ENCODE results near the gene FAM200B.
A peak's percentile ranks its signal among the peaks of the same experiment; 100 is the strongest.

Gene FAM200B

DNA sequence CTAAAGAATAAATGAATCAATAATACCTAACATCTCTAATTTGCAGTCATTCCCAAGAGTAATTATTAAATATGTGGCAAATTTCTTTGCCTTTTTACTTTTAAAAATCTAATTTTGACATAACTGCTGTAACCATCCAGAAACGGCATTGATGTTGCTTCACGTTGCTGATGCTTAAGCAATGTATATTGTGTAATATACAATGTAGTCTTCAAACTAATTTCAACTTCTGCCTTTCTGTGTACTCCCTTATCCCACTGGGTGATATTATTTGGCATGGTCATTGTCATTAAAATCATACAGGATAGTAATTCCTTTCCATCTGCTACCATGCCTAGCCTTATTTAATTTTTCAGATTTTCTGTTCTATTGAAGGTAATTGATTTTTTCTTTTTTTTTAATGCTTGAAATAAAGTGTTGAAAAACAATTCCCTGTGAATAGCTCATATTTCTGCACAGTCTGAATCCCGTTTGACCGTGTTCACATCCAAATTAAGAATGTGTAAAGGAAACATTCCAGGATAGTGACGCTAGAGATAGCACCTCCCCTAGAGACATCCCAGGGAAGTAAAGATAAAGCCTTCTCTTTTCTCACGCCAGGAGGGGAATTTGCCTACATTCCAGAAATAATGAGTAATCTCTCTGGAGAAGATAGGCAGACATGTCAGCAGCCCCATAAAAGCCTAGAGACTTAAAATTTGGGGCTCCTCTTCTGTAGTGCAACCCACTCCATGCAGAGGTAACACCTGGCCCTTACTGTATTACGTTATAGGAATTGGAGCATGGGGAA lies 8.6 kb downstream of the FAM200B start:
- Histone ChIP-seq H3K27me3 (ENCODE audit: insufficient read depth, insufficient read length) (no peaks in the 10 kb centered on the region), H3K9me3 (ENCODE audit: insufficient read depth, low read length) (peaks cover 41% of the 10 kb centered on the region), H3K36me3 (ENCODE audit: insufficient read depth, insufficient read length, low read length) (peaks cover 51% of the 10 kb centered on the region), H3K4me3 (ENCODE audit: insufficient read length, low read depth) (no peak overlapping the region), H3K9ac (ENCODE audit: insufficient read length, low read depth) (no peak overlapping the region), H3K4me1 (ENCODE audit: insufficient read depth, insufficient read length) (no peaks in the 10 kb centered on the region)
- no peak for TF ChIP-seq SUZ12 (IDR thresholded peaks at IDR 0.05; ENCODE audit: extremely low read depth, insufficient read depth, insufficient read length)
- TF ChIP-seq YY1 (IDR thresholded peaks at IDR 0.05; ENCODE audit: insufficient read depth, insufficient read length) = no peak
- no peak for TF ChIP-seq ZNF274 (IDR thresholded peaks at IDR 0.05; ENCODE audit: low read depth, low read length)
- DNase-seq (ENCODE audit: low read depth, low spot score) = peak; percentile 67

DNA sequence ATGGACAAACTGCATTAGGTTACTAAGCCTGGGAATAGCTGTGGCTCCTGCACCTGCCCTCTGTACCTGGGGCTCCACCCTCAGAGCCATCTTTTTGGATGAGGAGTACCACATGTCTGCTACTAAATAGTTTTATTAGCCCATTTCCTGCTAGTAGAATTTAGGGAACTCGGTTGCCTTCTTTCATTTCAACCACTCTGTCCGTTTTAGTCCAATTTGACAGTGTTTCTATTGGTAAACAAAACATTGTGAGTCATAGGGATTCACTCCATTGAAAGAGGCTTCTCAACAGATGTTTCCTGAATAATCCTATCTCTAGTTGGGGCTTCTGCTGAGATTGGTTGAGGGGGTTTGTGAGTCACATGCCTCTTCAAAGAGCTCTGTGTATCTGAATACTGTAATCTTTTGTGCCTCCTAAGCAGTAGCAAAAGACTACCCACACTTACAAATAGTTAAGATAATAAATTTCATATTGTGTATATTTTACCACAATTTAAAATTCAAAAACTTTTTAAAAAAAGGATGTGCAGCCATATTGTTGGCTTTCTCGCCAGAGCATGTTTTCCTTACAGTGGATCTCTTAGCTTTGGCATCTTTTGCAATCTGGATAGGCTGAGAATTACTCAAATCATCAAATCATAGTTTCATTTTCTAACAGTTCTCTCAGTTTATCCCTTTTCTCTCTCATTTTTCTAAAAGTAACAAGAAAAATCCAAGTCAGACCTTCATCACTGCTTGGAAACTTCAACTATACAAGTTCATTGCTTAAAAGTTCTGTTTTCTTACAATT lies 9.9 kb downstream of the FAM200B start:
- Histone ChIP-seq H3K4me3 (ENCODE audit: insufficient read length, low read depth) (no peak overlapping the region), H3K4me1 (ENCODE audit: insufficient read depth, insufficient read length) (no peaks in the 10 kb centered on the region), H3K9me3 (ENCODE audit: insufficient read depth, low read length) (peaks cover 32% of the 10 kb centered on the region), H3K27me3 (ENCODE audit: insufficient read depth, insufficient read length) (no peaks in the 10 kb centered on the region), H3K36me3 (ENCODE audit: insufficient read depth, insufficient read length, low read length) (peaks cover 38% of the 10 kb centered on the region), H3K9ac (ENCODE audit: insufficient read length, low read depth) (no peak overlapping the region)
- no peak for DNase-seq (ENCODE audit: low read depth, low spot score)
- no peak for TF ChIP-seq ZNF274 (IDR thresholded peaks at IDR 0.05; ENCODE audit: low read depth, low read length)
- no peak for TF ChIP-seq YY1 (IDR thresholded peaks at IDR 0.05; ENCODE audit: insufficient read depth, insufficient read length)
- no peak for TF ChIP-seq SUZ12 (IDR thresholded peaks at IDR 0.05; ENCODE audit: extremely low read depth, insufficient read depth, insufficient read length)

DNA sequence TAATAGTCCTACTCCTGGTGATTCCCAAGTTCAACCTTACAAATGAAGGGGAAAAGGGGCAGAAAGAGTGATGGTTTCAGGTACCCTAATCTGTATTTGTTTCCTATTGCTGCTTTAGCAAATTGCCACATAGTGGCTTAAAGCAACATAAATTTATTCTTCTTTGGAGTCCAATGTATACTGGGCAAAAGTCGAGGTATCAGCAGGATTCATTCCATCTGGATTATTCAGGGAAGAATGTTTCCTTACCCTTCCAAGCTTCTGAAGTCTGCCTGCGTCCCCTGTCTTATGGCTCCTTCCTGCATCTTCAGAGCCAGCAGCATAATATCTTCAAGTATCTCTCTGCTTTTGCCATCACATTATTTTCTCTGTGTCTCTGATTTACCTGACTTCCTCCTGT lies 11.0 kb downstream of the FAM200B start:
- Histone ChIP-seq H3K4me3 (ENCODE audit: insufficient read length, low read depth) (no peak overlapping the region), H3K36me3 (ENCODE audit: insufficient read depth, insufficient read length, low read length) (peaks cover 28% of the 10 kb centered on the region), H3K9ac (ENCODE audit: insufficient read length, low read depth) (no peak overlapping the region), H3K9me3 (ENCODE audit: insufficient read depth, low read length) (peaks cover 32% of the 10 kb centered on the region), H3K4me1 (ENCODE audit: insufficient read depth, insufficient read length) (no peaks in the 10 kb centered on the region), H3K27me3 (ENCODE audit: insufficient read depth, insufficient read length) (no peaks in the 10 kb centered on the region)
- DNase-seq (ENCODE audit: low read depth, low spot score) = no peak
- TF ChIP-seq ZNF274 (IDR thresholded peaks at IDR 0.05; ENCODE audit: low read depth, low read length) = no peak
- TF ChIP-seq YY1 (IDR thresholded peaks at IDR 0.05; ENCODE audit: insufficient read depth, insufficient read length) = no peak
- TF ChIP-seq SUZ12 (IDR thresholded peaks at IDR 0.05; ENCODE audit: extremely low read depth, insufficient read depth, insufficient read length) = no peak

DNA sequence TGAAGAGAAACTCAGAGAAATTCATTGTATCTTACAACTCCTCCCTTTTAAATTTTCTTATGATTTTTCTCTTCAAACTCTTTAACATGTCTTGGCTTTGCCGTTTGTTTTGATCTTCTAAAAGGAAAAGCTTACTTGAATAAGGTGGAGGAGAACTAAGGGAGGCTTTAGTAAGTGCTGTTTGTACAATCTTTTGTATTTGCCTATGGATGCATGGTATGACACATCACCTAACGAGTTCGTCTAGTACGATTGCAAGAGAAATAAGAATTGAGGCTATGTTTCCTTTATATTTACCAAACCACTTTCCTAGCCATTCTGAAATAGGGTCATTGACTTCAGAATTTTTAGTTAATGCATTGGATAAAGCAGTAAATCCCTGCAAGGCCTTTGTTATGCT lies 12.8 kb downstream of the FAM200B start:
- H3K4me1 ChIP-seq (ENCODE audit: insufficient read depth, insufficient read length) = no peaks in the 10 kb centered on the region
- H3K9ac ChIP-seq (ENCODE audit: insufficient read length, low read depth) = no peak overlapping the region

DNA sequence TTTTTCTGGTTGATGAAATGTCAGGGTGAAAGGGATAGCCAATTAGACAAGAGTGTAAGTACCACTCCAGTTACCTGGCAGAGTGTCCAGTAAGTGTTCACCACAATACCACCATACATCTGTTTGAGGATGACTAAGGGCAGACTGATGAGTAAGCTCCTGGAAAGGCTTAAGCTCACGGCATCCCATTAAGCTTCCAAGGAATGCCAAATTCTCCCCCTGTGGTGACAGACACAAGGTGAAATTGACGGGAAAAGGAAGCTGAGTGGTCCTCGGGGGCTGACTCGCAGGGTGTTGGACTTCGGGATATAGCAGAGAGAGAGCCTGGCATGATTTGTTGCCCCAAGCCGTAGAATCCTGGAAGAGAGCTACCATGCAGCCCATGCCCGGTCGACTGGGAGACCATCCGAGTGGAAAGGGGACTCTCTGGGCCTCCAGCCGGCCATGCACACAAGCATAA lies 13.6 kb downstream of the FAM200B start:
- no peak overlapping the region for H3K9ac ChIP-seq (ENCODE audit: insufficient read length, low read depth)
- no peak for TF ChIP-seq SUZ12 (IDR thresholded peaks at IDR 0.05; ENCODE audit: extremely low read depth, insufficient read depth, insufficient read length)
- no peak for TF ChIP-seq YY1 (IDR thresholded peaks at IDR 0.05; ENCODE audit: insufficient read depth, insufficient read length)
- no peak for TF ChIP-seq ZNF274 (IDR thresholded peaks at IDR 0.05; ENCODE audit: low read depth, low read length)
- no peaks in the 10 kb centered on the region for H3K4me1 ChIP-seq (ENCODE audit: insufficient read depth, insufficient read length)
- DNase-seq (ENCODE audit: low read depth, low spot score) = peak; percentile 85
- H3K9me3 ChIP-seq (ENCODE audit: insufficient read depth, low read length) = peaks cover 40% of the 10 kb centered on the region
- H3K27me3 ChIP-seq (ENCODE audit: insufficient read depth, insufficient read length) = no peaks in the 10 kb centered on the region
- peaks cover 6% of the 10 kb centered on the region for H3K36me3 ChIP-seq (ENCODE audit: insufficient read depth, insufficient read length, low read length)
- H3K4me3 ChIP-seq (ENCODE audit: insufficient read length, low read depth) = no peak overlapping the region

More for the DNA sequence above, 12.8 kb downstream of the FAM200B start:
- Histone ChIP-seq H3K9me3 (ENCODE audit: insufficient read depth, low read length) (peaks cover 40% of the 10 kb centered on the region), H3K27me3 (ENCODE audit: insufficient read depth, insufficient read length) (no peaks in the 10 kb centered on the region), H3K4me3 (ENCODE audit: insufficient read length, low read depth) (no peak overlapping the region), H3K36me3 (ENCODE audit: insufficient read depth, insufficient read length, low read length) (peaks cover 11% of the 10 kb centered on the region)
- DNase-seq (ENCODE audit: low read depth, low spot score) = no peak
- TF ChIP-seq SUZ12 (IDR thresholded peaks at IDR 0.05; ENCODE audit: extremely low read depth, insufficient read depth, insufficient read length) (no peak), YY1 (IDR thresholded peaks at IDR 0.05; ENCODE audit: insufficient read depth, insufficient read length) (no peak), ZNF274 (IDR thresholded peaks at IDR 0.05; ENCODE audit: low read depth, low read length) (no peak)

DNA sequence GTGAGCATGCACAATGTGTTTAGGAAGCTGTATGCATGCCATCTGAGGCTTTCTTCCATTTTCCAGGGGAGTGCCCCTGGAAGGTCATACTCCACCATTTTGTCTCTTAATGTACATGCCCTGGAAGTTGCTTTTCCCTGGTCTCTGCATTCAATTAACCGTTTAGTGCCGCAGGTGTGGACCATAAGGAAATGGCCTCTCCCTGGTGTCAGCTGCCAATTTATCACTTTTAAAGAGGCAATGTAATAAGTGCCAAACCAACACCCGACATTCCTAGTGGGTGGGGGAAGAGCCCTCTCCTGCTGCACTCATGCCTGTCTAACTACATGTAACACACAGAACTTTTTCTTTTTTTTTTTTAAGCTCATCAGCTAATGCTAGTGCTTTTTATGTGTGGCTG lies 14.1 kb downstream of the FAM200B start:
- TF ChIP-seq ZNF274 (IDR thresholded peaks at IDR 0.05; ENCODE audit: low read depth, low read length) = no peak
- TF ChIP-seq SUZ12 (IDR thresholded peaks at IDR 0.05; ENCODE audit: extremely low read depth, insufficient read depth, insufficient read length) = no peak
- TF ChIP-seq YY1 (IDR thresholded peaks at IDR 0.05; ENCODE audit: insufficient read depth, insufficient read length) = no peak
- H3K4me1 ChIP-seq (ENCODE audit: insufficient read depth, insufficient read length) = no peaks in the 10 kb centered on the region
- H3K9ac ChIP-seq (ENCODE audit: insufficient read length, low read depth) = no peak overlapping the region
- peaks cover 6% of the 10 kb centered on the region for H3K36me3 ChIP-seq (ENCODE audit: insufficient read depth, insufficient read length, low read length)
- no peak for DNase-seq (ENCODE audit: low read depth, low spot score)
- H3K9me3 ChIP-seq (ENCODE audit: insufficient read depth, low read length) = peaks cover 38% of the 10 kb centered on the region
- no peaks in the 10 kb centered on the region for H3K27me3 ChIP-seq (ENCODE audit: insufficient read depth, insufficient read length)
- H3K4me3 ChIP-seq (ENCODE audit: insufficient read length, low read depth) = no peak overlapping the region

DNA sequence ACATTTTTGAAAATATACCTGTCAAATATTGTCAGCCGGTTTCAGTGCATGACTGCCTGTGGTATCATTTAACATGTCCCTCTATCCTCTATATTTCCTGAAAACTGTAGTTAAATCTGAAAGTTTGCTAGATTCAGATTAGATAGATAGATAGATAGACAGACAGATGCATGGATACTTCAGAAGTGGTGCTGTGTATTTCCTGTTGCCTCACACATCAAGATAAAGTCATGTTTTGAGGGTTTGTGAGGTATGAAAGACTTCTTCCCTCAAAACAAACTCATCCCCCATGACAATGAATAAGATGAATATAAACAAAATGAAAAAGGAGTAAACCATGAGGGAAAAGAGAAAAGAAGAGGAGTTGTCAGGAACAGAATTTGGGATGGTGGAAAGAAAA lies 15.2 kb downstream of the FAM200B start:
- TF ChIP-seq YY1 (IDR thresholded peaks at IDR 0.05; ENCODE audit: insufficient read depth, insufficient read length) = no peak
- TF ChIP-seq SUZ12 (IDR thresholded peaks at IDR 0.05; ENCODE audit: extremely low read depth, insufficient read depth, insufficient read length) = no peak
- TF ChIP-seq ZNF274 (IDR thresholded peaks at IDR 0.05; ENCODE audit: low read depth, low read length) = no peak
- H3K4me1 ChIP-seq (ENCODE audit: insufficient read depth, insufficient read length) = no peaks in the 10 kb centered on the region

More for the DNA sequence above, 15.2 kb downstream of the FAM200B start:
- Histone ChIP-seq H3K9me3 (ENCODE audit: insufficient read depth, low read length) (peaks cover 27% of the 10 kb centered on the region), H3K36me3 (ENCODE audit: insufficient read depth, insufficient read length, low read length) (peaks cover 6% of the 10 kb centered on the region), H3K27me3 (ENCODE audit: insufficient read depth, insufficient read length) (peaks cover 1% of the 10 kb centered on the region), H3K9ac (ENCODE audit: insufficient read length, low read depth) (no peak overlapping the region), H3K4me3 (ENCODE audit: insufficient read length, low read depth) (no peak overlapping the region)
- no peak for DNase-seq (ENCODE audit: low read depth, low spot score)
